ENCODE results near the gene MAN1B1.

DNA sequence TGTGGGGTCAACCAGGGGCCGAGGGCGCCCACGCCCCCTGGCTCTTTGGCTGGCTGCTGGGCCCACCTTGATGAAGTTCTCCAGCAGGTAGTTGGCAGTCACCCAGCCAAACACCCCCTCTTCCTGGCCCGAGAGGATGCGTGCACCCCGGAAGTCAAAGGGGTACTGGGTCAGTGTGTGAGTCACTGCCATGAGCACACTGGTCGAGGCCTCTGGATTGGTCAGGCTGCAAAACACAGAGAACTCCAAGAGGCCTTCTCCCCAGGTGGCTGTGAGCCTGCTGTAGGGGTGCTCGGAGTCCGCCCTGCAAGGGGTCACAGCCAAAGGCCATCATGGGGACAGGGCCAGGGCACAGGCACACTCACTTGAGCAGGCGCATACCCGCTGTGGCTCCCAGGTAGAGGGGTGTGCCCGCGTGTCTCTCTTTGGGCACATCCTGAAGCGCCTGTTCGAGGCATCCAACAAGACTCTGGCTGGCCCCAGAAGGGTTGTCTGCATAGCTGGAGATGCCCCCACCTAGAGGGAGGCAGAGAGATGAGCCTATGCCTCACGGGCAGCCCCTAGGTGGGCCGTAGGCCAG is 35.5 kb upstream of the MAN1B1 start:
- TF ChIP-seq, protein P1, sequence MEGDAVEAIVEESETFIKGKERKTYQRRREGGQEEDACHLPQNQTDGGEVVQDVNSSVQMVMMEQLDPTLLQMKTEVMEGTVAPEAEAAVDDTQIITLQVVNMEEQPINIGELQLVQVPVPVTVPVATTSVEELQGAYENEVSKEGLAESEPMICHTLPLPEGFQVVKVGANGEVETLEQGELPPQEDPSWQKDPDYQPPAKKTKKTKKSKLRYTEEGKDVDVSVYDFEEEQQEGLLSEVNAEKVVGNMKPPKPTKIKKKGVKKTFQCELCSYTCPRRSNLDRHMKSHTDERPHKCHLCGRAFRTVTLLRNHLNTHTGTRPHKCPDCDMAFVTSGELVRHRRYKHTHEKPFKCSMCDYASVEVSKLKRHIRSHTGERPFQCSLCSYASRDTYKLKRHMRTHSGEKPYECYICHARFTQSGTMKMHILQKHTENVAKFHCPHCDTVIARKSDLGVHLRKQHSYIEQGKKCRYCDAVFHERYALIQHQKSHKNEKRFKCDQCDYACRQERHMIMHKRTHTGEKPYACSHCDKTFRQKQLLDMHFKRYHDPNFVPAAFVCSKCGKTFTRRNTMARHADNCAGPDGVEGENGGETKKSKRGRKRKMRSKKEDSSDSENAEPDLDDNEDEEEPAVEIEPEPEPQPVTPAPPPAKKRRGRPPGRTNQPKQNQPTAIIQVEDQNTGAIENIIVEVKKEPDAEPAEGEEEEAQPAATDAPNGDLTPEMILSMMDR (IDR thresholded peaks at IDR 0.05; ENCODE audit: insufficient read depth, low read length), result no peak
- TF ChIP-seq POLR2AphosphoS5 (IDR thresholded peaks at IDR 0.05; ENCODE audit: low read depth) (no peak), GABPA (IDR thresholded peaks at IDR 0.05; ENCODE audit: low read depth) (no peak)
- TF ChIP-seq, protein P2, sequence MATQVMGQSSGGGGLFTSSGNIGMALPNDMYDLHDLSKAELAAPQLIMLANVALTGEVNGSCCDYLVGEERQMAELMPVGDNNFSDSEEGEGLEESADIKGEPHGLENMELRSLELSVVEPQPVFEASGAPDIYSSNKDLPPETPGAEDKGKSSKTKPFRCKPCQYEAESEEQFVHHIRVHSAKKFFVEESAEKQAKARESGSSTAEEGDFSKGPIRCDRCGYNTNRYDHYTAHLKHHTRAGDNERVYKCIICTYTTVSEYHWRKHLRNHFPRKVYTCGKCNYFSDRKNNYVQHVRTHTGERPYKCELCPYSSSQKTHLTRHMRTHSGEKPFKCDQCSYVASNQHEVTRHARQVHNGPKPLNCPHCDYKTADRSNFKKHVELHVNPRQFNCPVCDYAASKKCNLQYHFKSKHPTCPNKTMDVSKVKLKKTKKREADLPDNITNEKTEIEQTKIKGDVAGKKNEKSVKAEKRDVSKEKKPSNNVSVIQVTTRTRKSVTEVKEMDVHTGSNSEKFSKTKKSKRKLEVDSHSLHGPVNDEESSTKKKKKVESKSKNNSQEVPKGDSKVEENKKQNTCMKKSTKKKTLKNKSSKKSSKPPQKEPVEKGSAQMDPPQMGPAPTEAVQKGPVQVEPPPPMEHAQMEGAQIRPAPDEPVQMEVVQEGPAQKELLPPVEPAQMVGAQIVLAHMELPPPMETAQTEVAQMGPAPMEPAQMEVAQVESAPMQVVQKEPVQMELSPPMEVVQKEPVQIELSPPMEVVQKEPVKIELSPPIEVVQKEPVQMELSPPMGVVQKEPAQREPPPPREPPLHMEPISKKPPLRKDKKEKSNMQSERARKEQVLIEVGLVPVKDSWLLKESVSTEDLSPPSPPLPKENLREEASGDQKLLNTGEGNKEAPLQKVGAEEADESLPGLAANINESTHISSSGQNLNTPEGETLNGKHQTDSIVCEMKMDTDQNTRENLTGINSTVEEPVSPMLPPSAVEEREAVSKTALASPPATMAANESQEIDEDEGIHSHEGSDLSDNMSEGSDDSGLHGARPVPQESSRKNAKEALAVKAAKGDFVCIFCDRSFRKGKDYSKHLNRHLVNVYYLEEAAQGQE (IDR thresholded peaks at IDR 0.05; ENCODE audit: insufficient replicate concordance, low read depth), result no peak
